GOT3 (cell line): Measurements from ENCODE around the gene TUBB8B.
"Not testable (repeated sequence)": the region's sequence is repeated elsewhere in the genome, so short reads cannot be mapped to it uniquely, and the experiment has no call there.

ENCODE experiments used
- DNase-seq: peaks from one replicate; lab custom pipeline; 2025; ENCODE audit warnings: mixed read lengths; lab: John Stamatoyannopoulos, UW

Gene TUBB8B

DNA sequence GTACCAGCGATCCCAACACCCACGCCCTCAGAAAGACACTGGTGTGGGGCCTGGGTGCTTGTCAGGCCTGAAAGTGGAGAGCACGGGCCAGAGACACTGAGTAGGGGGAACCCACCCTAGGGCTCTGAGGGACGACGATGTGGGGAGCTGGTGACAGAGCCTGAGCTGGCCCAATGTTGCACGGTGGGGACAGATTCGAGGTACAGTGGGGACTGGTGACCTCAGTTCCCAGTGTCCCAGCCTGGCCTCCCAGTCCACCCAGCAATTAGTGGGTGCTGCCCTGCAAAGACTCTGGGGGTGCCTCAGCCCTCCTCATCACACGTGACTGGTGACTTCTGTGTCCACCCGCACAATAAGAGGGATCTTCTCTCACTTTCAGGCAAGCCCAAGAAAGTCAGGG, 36.6 kb downstream of the TUBB8B start:
- not testable (repeated sequence) for DNase-seq

DNA sequence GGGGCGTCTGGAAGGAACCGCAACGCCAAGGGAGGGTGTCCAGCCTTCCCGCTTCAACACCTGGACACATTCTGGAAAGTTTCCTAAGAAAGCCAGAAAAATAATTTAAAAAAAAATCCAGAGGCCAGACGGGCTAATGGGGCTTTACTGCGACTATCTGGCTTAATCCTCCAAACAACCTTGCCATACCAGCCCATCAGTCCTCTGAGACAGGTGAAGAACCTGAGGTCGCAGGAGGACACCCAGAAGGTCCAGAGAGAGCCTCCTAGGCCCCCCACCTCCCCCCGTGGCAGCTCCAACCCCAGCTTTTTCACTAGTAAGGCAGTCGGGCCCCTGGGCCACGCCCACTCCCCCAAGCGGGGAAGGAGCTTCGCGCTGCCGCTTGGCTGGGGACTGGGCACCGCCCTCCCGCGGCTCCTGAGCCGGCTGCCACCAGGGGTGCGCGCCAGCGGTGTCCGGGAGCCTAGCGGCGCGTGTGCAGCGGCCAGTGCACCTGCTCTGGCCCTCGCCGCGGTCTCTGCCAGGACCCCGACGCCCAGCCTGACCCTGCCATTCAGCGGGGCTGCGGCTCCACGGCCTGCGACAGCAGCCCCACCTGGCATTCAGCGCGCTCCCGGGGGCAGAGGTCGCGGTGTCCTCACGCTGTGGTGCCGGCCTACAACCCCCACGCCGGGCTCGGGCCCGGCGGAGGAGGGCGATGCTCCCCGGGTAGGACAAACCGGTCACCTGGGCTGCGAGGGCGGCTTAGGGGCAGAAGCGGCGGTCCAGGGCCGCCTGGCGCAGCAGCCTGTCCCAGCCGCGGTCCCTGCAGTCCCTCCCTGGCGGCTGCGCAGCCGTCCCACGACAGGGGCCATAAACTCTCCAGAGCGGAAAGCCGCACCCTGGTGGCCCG, 37.8 kb downstream of the TUBB8B start:
- not testable (repeated sequence) for DNase-seq

DNA sequence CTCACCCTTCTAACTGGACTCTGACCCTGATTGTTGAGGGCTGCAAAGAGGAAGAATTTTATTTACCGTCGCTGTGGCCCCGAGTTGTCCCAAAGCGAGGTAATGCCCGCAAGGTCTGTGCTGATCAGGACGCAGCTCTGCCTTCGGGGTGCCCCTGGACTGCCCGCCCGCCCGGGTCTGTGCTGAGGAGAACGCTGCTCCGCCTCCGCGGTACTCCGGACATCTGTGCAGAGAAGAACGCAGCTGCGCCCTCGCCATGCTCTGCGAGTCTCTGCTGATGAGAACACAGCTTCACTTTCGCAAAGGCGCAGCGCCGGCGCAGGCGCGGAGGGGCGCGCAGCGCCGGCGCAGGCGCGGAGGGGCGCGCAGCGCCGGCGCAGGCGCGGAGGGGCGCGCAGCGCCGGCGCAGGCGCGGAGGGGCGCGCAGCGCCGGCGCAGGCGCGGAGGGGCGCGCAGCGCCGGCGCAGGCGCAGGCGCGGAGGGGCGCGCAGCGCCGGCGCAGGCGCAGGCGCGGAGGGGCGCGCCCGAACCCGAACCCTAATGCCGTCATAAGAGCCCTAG, 38.7 kb downstream of the TUBB8B start:
- not testable (repeated sequence) for DNase-seq

DNA sequence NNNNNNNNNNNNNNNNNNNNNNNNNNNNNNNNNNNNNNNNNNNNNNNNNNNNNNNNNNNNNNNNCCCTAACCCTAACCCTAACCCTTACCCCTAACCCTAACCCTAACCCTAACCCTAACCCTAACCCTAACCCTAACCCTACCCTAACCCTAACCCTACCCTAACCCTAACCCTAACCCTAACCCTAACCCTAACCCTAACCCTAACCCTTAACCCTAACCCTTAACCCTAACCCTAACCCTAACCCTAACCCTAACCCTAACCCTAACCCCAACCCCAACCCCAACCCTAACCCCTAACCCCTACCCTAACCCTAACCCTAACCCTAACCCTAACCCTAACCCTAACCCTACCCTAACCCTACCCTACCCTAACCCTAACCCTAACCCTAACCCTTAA, 39.5 kb downstream of the TUBB8B start:
- DNase-seq, result not testable (repeated sequence)
